WTC11 (cell line): ENCODE data around the gene ARMC2.

Experiments used
- ELF4 ChIP-seq: sonication (generic); formaldehyde crosslinking; IDR thresholded peaks from 2 replicates; pipeline ENCODE4 v1.8.1; 2022; ENCODE audit warnings: low read depth, mild to moderate bottlenecking, moderate library complexity, missing genetic modification reagents
- GABPB1 ChIP-seq: sonication (generic); formaldehyde crosslinking; IDR thresholded peaks from 2 replicates; pipeline ENCODE4 v1.8.1; 2023; ENCODE audit warnings: mild to moderate bottlenecking, missing genetic modification reagents
- GTF2I ChIP-seq: fragments of 250-450 bp; sonication (Bioruptor Pico); conservative IDR thresholded peaks from 2 replicates; pipeline ENCODE4 v1.4.0; 2021; ENCODE audit warnings: mild to moderate bottlenecking
- JUN ChIP-seq: sonication (generic); formaldehyde crosslinking; IDR thresholded peaks from 2 replicates; pipeline ENCODE4 v1.8.0; 2023; ENCODE audit warnings: mild to moderate bottlenecking, missing genetic modification reagents
- TCF7 ChIP-seq: sonication (generic); formaldehyde crosslinking; IDR thresholded peaks from 2 replicates; pipeline ENCODE4 v1.8.0; 2022; ENCODE audit warnings: mild to moderate bottlenecking, low read depth, missing genetic modification reagents, moderate library complexity
- TEAD4 ChIP-seq: sonication (generic); formaldehyde crosslinking; IDR thresholded peaks from 2 replicates; pipeline ENCODE4 v1.8.0; 2022; ENCODE audit warnings: mild to moderate bottlenecking, missing genetic modification reagents
- TF ChIP-seq, protein P1 (sequence below): fragments of 200-600 bp; IDR thresholded peaks from 2 replicates; pipeline ENCODE4 v1.8.0; 2022; ENCODE audit warnings: antibody characterized with exemption
- TF ChIP-seq, protein P2 (sequence below): sonication (generic); formaldehyde crosslinking; IDR thresholded peaks from 2 replicates; pipeline ENCODE4 v1.8.0; 2023; ENCODE audit warnings: missing genetic modification reagents, mild to moderate bottlenecking, borderline replicate concordance
- TF ChIP-seq, protein P3 (sequence below): sonication (generic); formaldehyde crosslinking; IDR thresholded peaks from 2 replicates; pipeline ENCODE4 v1.8.1; 2023; ENCODE audit warnings: mild to moderate bottlenecking, missing genetic modification reagents, borderline replicate concordance

DNA sequence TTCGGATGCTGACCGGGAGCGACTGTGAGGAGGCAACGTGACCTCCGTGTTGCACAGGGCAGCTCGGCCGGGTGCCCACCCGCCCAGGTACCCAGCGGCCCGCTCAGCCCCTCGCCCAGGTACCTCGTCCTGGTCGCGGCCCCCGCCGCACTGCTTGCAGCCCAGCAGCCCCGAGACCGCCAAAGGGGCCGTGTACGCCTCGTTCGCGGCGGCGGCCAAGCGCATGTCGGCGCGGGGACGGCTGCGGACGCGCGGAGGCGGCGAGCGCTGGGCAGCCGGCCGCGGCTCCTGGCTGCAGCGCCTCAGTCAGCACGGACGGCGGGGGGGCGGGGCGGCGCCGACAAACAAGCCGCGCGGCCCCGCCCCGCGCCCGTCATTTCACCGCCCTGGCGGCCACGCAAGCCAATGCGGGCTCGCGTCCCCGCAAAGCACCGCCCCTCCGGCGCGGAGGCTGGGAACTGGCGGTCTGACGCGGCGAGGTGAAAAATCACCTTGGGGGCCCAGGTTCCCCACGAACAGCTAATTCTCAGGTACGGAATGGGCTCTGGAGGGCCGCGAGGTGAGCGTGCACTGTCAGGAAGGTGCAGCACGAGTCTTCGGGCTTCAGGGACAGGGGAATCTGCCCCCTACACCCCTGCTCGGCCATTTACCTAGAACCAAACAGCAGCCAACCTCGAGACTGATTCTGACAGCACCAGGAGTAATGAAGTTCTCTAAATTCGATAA lies 161.2 kb downstream of the ARMC2 start:
- TF ChIP-seq, protein P1, sequence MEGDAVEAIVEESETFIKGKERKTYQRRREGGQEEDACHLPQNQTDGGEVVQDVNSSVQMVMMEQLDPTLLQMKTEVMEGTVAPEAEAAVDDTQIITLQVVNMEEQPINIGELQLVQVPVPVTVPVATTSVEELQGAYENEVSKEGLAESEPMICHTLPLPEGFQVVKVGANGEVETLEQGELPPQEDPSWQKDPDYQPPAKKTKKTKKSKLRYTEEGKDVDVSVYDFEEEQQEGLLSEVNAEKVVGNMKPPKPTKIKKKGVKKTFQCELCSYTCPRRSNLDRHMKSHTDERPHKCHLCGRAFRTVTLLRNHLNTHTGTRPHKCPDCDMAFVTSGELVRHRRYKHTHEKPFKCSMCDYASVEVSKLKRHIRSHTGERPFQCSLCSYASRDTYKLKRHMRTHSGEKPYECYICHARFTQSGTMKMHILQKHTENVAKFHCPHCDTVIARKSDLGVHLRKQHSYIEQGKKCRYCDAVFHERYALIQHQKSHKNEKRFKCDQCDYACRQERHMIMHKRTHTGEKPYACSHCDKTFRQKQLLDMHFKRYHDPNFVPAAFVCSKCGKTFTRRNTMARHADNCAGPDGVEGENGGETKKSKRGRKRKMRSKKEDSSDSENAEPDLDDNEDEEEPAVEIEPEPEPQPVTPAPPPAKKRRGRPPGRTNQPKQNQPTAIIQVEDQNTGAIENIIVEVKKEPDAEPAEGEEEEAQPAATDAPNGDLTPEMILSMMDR, result no peak
- TF ChIP-seq, protein P2, sequence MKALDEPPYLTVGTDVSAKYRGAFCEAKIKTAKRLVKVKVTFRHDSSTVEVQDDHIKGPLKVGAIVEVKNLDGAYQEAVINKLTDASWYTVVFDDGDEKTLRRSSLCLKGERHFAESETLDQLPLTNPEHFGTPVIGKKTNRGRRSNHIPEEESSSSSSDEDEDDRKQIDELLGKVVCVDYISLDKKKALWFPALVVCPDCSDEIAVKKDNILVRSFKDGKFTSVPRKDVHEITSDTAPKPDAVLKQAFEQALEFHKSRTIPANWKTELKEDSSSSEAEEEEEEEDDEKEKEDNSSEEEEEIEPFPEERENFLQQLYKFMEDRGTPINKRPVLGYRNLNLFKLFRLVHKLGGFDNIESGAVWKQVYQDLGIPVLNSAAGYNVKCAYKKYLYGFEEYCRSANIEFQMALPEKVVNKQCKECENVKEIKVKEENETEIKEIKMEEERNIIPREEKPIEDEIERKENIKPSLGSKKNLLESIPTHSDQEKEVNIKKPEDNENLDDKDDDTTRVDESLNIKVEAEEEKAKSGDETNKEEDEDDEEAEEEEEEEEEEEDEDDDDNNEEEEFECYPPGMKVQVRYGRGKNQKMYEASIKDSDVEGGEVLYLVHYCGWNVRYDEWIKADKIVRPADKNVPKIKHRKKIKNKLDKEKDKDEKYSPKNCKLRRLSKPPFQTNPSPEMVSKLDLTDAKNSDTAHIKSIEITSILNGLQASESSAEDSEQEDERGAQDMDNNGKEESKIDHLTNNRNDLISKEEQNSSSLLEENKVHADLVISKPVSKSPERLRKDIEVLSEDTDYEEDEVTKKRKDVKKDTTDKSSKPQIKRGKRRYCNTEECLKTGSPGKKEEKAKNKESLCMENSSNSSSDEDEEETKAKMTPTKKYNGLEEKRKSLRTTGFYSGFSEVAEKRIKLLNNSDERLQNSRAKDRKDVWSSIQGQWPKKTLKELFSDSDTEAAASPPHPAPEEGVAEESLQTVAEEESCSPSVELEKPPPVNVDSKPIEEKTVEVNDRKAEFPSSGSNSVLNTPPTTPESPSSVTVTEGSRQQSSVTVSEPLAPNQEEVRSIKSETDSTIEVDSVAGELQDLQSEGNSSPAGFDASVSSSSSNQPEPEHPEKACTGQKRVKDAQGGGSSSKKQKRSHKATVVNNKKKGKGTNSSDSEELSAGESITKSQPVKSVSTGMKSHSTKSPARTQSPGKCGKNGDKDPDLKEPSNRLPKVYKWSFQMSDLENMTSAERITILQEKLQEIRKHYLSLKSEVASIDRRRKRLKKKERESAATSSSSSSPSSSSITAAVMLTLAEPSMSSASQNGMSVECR (CRISPR knock-in tag), result no peak; the same call in 1 of the 2 replicates
- TF ChIP-seq, protein P3, sequence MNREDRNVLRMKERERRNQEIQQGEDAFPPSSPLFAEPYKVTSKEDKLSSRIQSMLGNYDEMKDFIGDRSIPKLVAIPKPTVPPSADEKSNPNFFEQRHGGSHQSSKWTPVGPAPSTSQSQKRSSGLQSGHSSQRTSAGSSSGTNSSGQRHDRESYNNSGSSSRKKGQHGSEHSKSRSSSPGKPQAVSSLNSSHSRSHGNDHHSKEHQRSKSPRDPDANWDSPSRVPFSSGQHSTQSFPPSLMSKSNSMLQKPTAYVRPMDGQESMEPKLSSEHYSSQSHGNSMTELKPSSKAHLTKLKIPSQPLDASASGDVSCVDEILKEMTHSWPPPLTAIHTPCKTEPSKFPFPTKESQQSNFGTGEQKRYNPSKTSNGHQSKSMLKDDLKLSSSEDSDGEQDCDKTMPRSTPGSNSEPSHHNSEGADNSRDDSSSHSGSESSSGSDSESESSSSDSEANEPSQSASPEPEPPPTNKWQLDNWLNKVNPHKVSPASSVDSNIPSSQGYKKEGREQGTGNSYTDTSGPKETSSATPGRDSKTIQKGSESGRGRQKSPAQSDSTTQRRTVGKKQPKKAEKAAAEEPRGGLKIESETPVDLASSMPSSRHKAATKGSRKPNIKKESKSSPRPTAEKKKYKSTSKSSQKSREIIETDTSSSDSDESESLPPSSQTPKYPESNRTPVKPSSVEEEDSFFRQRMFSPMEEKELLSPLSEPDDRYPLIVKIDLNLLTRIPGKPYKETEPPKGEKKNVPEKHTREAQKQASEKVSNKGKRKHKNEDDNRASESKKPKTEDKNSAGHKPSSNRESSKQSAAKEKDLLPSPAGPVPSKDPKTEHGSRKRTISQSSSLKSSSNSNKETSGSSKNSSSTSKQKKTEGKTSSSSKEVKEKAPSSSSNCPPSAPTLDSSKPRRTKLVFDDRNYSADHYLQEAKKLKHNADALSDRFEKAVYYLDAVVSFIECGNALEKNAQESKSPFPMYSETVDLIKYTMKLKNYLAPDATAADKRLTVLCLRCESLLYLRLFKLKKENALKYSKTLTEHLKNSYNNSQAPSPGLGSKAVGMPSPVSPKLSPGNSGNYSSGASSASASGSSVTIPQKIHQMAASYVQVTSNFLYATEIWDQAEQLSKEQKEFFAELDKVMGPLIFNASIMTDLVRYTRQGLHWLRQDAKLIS (CRISPR knock-in tag), result no peak
- no peak for TF ChIP-seq ELF4 (CRISPR knock-in tag)
- TF ChIP-seq GTF2I (CRISPR knock-in tag), result no peak
- TF ChIP-seq TCF7 (CRISPR knock-in tag), result 0 out of 2 replicates have a peak, but pooled peaks have one; percentile 58
- no peak for TF ChIP-seq TEAD4 (CRISPR knock-in tag)
- TF ChIP-seq GABPB1 (CRISPR knock-in tag), result peak; percentile 40; the same call in 1 of the 2 replicates
- no peak for TF ChIP-seq JUN (CRISPR knock-in tag)
